ENCODE measurements around the gene INPPL1.

DNA sequence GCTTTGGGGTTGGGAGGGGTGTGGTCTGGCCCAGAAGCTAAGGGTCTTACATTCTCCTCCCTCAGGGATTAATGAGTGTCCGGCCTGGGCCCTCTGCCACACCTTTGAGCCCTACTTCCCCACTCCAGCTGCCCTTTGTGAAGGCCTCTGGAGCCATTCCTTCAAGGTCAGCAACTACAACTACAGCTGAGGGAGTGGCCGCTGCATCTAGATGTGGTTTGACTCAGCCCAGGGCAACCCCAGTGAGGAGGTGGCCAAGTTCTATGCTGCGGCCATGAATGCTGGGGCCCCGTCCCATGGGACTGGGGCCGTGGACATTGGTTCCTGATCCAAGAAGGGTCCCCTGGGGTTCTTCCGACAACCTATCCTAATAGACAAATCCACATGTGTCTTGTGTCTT lies 46.9 kb upstream of the INPPL1 start:
- TF ChIP-seq, protein P1, sequence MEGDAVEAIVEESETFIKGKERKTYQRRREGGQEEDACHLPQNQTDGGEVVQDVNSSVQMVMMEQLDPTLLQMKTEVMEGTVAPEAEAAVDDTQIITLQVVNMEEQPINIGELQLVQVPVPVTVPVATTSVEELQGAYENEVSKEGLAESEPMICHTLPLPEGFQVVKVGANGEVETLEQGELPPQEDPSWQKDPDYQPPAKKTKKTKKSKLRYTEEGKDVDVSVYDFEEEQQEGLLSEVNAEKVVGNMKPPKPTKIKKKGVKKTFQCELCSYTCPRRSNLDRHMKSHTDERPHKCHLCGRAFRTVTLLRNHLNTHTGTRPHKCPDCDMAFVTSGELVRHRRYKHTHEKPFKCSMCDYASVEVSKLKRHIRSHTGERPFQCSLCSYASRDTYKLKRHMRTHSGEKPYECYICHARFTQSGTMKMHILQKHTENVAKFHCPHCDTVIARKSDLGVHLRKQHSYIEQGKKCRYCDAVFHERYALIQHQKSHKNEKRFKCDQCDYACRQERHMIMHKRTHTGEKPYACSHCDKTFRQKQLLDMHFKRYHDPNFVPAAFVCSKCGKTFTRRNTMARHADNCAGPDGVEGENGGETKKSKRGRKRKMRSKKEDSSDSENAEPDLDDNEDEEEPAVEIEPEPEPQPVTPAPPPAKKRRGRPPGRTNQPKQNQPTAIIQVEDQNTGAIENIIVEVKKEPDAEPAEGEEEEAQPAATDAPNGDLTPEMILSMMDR (IDR thresholded peaks at IDR 0.05): no peak
- no peak for TF ChIP-seq EZH2 (IDR thresholded peaks at IDR 0.05; ENCODE audit: borderline replicate concordance, insufficient read depth, low read depth, low read length, poor library complexity, severe bottlenecking)
